ENCODE measurements around the gene POLR2B. TPM values are rescaled to one million over a fixed set of nuclear protein-coding genes. Genes with fewer than 3 reads are reported as not detected.
A peak's percentile ranks its signal among the peaks of the same experiment; 100 is the strongest.

Gene POLR2B
- total RNA-seq, 1 experiment from 2014 or later, result 108 TPM

DNA sequence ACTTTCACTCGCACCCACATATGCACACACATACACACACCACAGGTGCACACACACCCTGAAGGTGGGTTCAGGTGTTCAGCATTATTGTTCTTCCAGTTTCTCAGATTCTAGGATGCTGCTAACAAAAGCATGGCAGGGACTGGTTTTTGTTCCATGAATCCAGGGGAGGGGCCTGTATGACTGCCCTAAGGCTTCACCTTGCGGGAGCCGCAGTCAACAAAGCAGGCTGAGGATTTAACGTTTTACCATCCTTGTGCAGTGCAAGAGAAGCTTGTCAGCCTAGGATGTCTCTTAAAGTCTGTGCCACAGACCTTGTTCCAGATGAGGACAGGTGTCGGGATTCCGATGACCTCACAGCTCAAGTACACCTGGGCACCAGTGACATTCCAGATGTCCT is 61.8 kb downstream of the POLR2B start:
- Histone ChIP-seq H3K56ac (ENCODE audit: insufficient read length, low read depth, low read length) (no peak overlapping the region), H2BK20ac (ENCODE audit: low read depth, low read length, poor library complexity, severe bottlenecking) (no peak overlapping the region), H3K9me3 (ENCODE audit: control insufficient read depth, low read depth, low read length) (no peaks in the 10 kb centered on the region), H3K23me2 (ENCODE audit: insufficient read length, low read depth, low read length, poor library complexity, severe bottlenecking) (no peaks in the 10 kb centered on the region), H3K9ac (ENCODE audit: extremely low read depth, insufficient read length, low read length) (no peak overlapping the region), H4K20me1 (ENCODE audit: control insufficient read depth, insufficient read depth, insufficient read length) (no peaks in the 10 kb centered on the region), H4K8ac (replicated peaks; ENCODE audit: insufficient read length, low read depth, low read length) (no peak overlapping the region), H3K4me1 (ENCODE audit: insufficient read depth, low read length) (no peaks in the 10 kb centered on the region; the same call in 1 of the 2 replicates), H4K91ac (ENCODE audit: insufficient read length, low read depth, low read length) (no peak overlapping the region), H3K18ac (ENCODE audit: insufficient read length, low read depth, low read length) (no peak overlapping the region), H3K79me2 (ENCODE audit: insufficient read depth, low read length) (no peaks in the 10 kb centered on the region), H3K4ac (ENCODE audit: low read depth, low read length) (no peak overlapping the region), H3K4me2 (ENCODE audit: insufficient read depth, insufficient read length, low read length) (no peak overlapping the region), H2BK5ac (ENCODE audit: insufficient read length, low read length) (no peak overlapping the region), H3K79me1 (ENCODE audit: insufficient read depth, low read depth, low read length, poor library complexity, severe bottlenecking) (no peaks in the 10 kb centered on the region), H3K14ac (ENCODE audit: insufficient read depth, low read length) (no peak overlapping the region), H2AFZ (ENCODE audit: low read length) (no peak overlapping the region), H3K27ac (ENCODE audit: insufficient read length, low read depth, low read length) (no peak overlapping the region), H2BK12ac (ENCODE audit: insufficient read length, low read depth, low read length) (no peak overlapping the region), H3T11ph (ENCODE audit: low read length) (no peak overlapping the region), H3K23ac (ENCODE audit: insufficient read length, low read depth, low read length) (no peak overlapping the region), H2BK15ac (ENCODE audit: low read depth, low read length) (no peak overlapping the region), H2AK5ac (ENCODE audit: insufficient read length, low read length) (no peak overlapping the region), H2BK120ac (ENCODE audit: low read depth, low read length, poor library complexity, severe bottlenecking) (no peak overlapping the region), H4K5ac (ENCODE audit: insufficient read length, low read depth, low read length) (no peak overlapping the region), H3K27me3 (ENCODE audit: insufficient read depth, low read length) (no peaks in the 10 kb centered on the region)
- TF ChIP-seq, protein P1, sequence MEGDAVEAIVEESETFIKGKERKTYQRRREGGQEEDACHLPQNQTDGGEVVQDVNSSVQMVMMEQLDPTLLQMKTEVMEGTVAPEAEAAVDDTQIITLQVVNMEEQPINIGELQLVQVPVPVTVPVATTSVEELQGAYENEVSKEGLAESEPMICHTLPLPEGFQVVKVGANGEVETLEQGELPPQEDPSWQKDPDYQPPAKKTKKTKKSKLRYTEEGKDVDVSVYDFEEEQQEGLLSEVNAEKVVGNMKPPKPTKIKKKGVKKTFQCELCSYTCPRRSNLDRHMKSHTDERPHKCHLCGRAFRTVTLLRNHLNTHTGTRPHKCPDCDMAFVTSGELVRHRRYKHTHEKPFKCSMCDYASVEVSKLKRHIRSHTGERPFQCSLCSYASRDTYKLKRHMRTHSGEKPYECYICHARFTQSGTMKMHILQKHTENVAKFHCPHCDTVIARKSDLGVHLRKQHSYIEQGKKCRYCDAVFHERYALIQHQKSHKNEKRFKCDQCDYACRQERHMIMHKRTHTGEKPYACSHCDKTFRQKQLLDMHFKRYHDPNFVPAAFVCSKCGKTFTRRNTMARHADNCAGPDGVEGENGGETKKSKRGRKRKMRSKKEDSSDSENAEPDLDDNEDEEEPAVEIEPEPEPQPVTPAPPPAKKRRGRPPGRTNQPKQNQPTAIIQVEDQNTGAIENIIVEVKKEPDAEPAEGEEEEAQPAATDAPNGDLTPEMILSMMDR (conservative IDR thresholded peaks at IDR 0.05), result no peak
- DNase-seq, result no peak
- WGBS (ENCODE audit: extremely low coverage, insufficient read length, low lambda C conversion rate), result no CpG with 5 or more reads among the region's 6 CpGs
- no peaks in the 10 kb centered on the region for H3K9me3 Mint-ChIP-seq
- H3K36me3 Mint-ChIP-seq (ENCODE audit: insufficient read depth in 1 of 3, low read depth in 3 of 3), result no peaks in the 10 kb centered on the region
- no peak overlapping the region for H3K4me3 Mint-ChIP-seq
- H3K4me1 Mint-ChIP-seq, result peaks cover 20 to 23% of the 10 kb centered on the region in 2 experiments
- H3K27me3 Mint-ChIP-seq (ENCODE audit: low read depth), result peaks cover 10% of the 10 kb centered on the region
- H3K27ac Mint-ChIP-seq, result peak overlapping the region in 1 of 3 experiments; percentile 81; a peak in 2 of 7 replicates

Data from H9 (cell line).